ENCODE data around the gene MRPL37.

The MRPL37 gene

GRCh38 chr1:54241364-54241763 lies 41.4 kb downstream of the MRPL37 start:
- DNase-seq = no peak

DNA sequence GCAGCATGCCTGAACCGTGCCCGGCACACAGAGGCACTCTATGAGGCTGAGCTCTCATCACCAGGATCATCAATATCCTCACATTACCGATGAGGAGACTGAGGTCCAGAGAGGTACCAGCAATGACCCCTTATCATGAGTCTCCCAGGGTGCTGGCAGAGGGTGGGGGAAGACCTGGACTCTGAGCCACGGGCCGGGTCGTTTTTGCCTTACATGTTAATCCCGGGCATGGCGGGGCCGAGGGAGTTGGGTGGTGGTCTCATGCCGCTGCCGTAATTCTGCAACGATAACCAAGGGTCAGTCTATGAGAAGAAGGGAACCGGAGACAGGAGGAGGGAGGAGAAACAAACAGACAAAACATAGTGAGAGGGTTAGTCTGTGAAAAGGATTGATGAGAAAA lies 43.1 kb downstream of the MRPL37 start:
- DNase-seq = no peak

DNA sequence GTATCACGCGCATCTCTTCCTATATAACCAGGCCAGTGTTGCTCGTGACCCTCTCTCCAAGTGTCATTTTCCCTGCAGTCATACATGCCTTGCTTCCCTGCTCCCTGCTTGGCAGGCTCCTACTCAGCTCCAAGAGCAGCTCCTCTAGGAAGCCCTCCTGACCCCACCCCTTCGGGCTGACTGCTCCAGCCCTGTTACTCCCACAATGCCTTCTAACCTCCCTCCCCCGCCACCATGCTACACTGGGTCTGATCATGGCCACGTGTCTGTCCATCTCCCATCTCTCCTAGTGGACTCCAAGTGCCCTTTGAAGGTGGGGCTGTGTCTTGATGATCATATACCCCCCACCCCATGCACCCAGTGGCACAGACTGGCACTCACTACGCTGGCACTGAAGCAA lies 44.7 kb downstream of the MRPL37 start:
- DNase-seq = no peak

GRCh38 chr1:54245501-54245900 lies 45.5 kb downstream of the MRPL37 start:
- DNase-seq = no peak

DNA sequence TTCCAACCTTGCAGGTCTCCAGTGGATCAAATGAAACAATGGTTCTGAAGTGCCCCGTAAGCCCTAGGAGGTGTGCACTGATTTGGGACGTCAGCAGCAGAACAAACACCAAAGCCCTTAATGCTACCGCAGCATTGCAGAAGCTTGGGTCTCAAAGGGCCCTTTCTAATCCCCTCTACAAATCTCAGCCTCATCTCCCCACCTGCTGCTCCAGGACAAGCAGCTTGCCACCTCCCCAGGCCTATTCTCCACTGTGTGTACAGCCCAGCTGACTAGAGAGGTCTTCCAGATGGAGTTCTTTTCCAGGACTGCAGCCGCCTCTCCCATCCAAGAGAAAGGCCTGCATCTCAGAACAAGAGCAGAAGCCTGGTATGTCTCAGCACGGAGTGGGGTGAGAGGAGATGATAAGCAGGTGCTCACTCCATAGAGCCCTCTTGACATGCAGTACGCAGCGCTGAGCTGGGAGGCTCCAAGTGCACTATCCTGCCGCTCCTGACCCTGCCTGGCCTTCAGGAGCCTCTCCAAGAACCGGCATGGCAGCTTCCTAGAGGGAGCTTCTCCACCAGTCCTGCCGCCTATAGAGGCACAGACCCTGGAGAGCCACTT lies 46.3 kb downstream of the MRPL37 start:
- DNase-seq = no peak

DNA sequence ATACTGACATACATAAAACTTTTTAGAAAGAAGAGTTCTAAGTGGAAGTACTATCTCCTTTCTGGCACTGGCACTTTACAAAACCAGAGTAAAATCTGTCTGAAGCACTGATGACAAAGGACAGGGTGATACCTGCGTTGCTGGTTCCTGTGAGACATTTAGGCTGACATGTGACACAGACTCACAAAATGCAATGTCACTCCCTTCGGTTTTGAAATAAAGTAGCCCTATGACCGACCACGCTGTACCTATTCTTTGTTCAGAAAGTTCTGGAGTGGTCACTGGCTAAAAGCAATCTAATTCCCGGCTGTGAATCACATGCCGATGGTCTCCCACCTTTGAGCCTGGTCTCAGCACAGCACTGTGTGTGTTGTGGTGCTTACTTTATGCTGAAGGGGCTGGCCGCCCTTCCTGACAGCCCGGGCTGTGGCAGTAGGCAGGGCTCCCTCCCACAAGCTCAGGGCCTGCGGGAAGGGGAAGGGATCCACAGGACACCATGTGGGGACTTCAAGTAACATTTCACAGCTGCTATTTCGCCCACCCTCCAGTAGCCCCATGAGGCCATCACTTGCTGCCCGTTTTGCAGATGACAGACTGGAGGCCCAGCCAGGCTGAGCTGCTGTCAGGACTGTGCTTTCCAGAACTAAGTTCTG lies 48.0 kb downstream of the MRPL37 start:
- DNase-seq = no peak

GRCh38 chr1:54248966-54249365 lies 49.0 kb downstream of the MRPL37 start:
- DNase-seq = no peak

DNA sequence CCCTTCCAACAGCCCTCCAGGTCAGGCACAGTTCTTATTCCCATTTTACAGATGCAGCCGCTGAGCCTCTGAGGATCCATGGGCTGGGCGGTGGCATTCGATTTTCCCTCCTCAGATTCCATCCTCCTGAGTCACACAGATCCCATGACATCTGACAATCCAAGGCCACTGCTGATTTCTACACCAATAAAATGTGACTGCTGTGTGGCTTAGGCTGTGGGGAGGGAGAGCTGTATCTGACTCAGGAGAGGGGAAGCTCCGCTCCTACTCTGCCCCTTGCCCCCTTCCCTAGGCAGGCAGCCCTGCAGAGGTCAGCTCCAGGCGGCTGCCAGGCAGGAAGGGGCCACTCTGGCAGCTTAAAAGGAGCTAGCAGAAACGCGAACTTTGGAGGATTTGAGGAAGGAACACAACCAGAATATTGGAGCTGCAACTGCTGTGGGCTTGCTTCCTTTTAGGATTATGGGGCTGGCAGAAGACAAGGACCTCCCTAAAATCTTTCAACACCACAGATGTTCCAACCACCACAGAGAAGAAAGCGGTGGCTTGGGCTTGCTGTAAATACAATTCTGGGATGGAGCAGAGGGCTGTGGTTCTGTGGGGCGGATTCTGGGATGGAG lies 50.0 kb downstream of the MRPL37 start:
- no peak for DNase-seq

DNA sequence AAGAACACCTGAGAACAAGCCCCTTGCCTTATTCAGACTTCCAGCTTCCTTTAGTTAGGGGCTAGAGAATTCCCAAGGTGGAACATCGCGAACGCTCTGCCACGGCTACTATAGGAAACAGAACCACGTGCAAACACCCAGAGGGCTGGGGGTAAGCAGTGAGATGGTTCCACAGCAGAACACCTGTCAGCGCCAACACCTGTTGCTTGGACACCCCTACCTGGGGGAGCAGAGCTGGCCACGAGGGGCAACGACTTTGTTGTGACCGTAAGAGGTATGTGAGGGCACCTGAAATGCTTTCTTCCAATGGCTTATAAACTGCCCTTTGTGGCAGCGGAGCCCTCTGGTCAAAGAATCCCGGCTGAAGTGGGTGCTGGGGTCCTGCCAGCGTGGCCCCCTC lies 50.7 kb downstream of the MRPL37 start:
- DNase-seq = no peak

DNA sequence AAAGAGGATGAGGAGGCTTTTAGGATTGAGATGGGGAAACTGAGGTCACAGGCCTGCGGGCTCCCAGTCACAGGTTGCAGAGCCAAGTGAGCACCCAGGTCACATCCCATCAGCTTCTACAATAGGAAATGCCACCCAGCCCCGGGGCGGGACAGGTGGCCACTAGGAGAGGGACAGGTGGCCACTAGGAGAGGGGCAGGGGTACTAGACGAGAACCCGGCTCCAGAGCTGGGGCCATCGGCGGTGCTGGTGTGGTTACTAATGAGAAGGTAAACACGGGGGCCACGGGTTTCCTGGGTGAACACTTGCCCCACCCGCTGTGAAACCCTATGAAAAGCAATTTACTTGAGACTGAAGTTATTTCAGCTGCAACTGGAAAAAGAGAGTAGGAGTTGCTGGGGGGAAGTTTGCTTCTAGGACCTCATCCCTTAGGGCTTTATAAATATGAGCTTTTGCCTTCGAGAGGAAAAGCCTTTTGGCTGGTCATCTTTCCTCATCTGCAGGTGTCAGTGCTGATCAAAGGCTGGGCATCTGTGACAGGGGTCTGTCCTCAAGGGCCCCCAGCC lies 52.5 kb downstream of the MRPL37 start:
- peak; percentile 61 for DNase-seq

- DNase-seq = peak; percentile 68
Observed at GRCh38 chr1:54253480-54253879, 53.5 kb downstream of the MRPL37 start.

GRCh38 chr1:54254055-54254454 lies 54.1 kb downstream of the MRPL37 start:
- peak; percentile 93 for DNase-seq

GRCh38 chr1:54255026-54255702 lies 55.2 kb downstream of the MRPL37 start:
- peak; percentile 9 for DNase-seq

GRCh38 chr1:54256522-54257345 lies 56.8 kb downstream of the MRPL37 start:
- DNase-seq = peak; percentile 77

DNA sequence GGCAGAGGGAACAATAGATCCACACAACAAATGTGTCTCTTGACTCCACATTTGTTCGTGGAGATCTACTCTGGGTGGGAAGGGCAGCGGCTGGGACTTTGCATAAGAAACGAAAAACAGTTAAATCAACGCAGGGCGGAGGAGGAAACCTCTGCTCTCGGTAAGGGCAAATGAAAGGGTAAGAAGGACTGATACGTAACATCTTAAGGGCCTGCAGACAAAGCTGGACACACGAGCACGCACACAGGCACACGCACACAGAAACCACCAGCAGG lies 57.3 kb downstream of the MRPL37 start:
- no peak for DNase-seq

- no peak for DNase-seq
Observed at GRCh38 chr1:54257876-54258275, 57.9 kb downstream of the MRPL37 start.

DNA sequence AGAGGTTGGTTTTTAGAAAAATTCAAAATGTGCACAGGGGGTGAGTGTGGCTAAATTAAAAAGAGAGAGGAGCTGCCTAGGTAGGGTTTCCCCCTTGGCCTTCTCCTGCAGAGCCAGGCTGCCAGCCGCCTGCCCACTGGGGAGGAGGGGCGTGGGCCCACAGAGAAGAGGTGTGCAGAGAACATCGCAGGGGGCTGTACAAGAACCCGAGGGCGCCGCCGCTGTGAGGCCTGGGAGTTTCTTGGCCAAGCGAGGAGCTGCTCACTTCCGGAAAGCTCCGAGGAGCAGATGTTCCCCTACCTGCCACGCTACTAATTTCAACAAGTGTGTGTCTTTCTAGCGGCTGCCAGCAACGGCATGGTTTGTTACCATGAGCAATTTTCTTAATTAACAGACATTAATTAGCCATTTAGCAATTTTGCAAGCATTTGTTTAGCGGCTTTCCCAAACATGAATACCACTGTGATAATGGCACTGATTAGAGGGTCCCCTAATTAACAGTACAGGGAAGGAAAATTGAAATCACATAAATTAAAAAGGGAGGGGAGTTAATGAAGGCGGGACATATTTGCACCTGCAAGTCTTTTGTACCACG lies 59.7 kb downstream of the MRPL37 start:
- peak; percentile 96 for DNase-seq

DNA sequence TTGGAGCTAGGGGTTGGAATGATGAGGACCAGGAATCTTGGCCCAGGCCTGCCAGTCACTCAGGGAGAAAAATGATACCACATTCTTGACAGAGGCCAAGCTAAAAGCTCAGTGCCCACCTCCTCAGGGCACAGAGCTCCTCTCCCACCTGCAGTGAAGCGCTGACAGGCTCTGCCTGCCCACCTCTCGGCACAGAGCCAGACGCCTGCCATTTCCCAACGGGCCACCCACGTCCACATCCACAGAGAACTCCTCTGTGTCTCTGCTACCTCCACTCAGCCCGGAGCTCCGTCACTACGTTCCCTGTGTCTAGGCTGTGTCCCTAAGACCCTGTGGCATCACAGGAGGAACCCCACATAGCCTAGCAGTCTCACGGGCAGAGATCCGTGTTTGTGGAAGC lies 60.8 kb downstream of the MRPL37 start:
- DNase-seq = peak; percentile 69

- DNase-seq = no peak
Observed at GRCh38 chr1:54262244-54262643, 62.3 kb downstream of the MRPL37 start.

- DNase-seq = no peak
Observed at GRCh38 chr1:54263601-54264226, 63.7 kb downstream of the MRPL37 start.

GRCh38 chr1:54265126-54265525 lies 65.2 kb downstream of the MRPL37 start:
- DNase-seq = no peak

DNA sequence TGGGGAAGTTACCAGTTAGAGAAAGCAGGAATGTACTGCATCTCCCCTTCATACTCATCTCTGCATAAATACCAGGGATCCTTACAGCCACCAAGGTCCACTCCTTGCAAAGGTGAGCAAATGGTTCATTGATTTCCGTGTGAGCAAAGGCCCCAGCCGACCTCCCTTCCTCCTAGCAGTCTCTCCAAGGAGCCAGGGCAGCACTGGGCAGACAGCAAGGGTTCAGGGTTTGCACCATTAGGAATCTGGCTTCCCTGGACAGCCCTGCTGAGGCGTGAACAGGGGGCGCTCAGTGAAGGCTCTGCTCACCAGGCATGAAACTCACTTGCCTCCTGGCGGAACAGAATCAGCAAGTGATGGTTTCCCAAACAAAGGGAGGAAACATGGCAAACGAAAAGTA lies 65.7 kb downstream of the MRPL37 start:
- no peak for DNase-seq

Measured in NCI-H69 (cell line).